Fibroblast of lung (primary cell): ENCODE measurements around the gene HIBADH. TPM values are rescaled to one million over a fixed set of nuclear protein-coding genes. Genes with fewer than 3 reads are reported as not detected.

ENCODE experiments used
- DNase-seq, 2 donors: peaks; one replicate each; pipeline versions ENCODE4 v3.0.0 to v3.0.0-alpha.2; 2010; ENCODE audit warnings: low read depth in 2 of 2
- H2AFZ ChIP-seq: 2 replicates; pipeline ENCODE4 v1.5.1; 2012; ENCODE audit warnings: low read length, control low read depth, inconsistent platforms
- H3K27ac ChIP-seq: 2 replicates; pipeline ENCODE4 v1.5.1; 2011; ENCODE audit warnings: low read length, control low read depth; ENCODE audit not compliant: insufficient read depth
- H3K27me3 ChIP-seq: 2 replicates; pipeline ENCODE4 v1.5.1; 2011; ENCODE audit warnings: mild to moderate bottlenecking, low read length; ENCODE audit not compliant: control insufficient read depth, insufficient read depth
- H3K36me3 ChIP-seq: 2 replicates; pipeline ENCODE4 v1.5.1; 2011; ENCODE audit warnings: low read length; ENCODE audit not compliant: control insufficient read depth, insufficient read depth
- H3K4me1 ChIP-seq: 2 replicates; pipeline ENCODE4 v1.5.1; 2011; ENCODE audit warnings: low read length; ENCODE audit not compliant: control insufficient read depth, insufficient read depth; ENCODE audit errors: extremely low read depth
- H3K4me2 ChIP-seq: 2 replicates; pipeline ENCODE4 v1.5.1; 2011; ENCODE audit warnings: low read length, control low read depth; ENCODE audit not compliant: insufficient read depth; ENCODE audit errors: extremely low read depth
- H3K4me3 ChIP-seq, 4 experiments: fragments of 200-600 bp in 1 of 4; sonication (generic) in 1 of 4; replicated peaks in 1 of 4; 2 replicates each; pipeline ENCODE4 v1.5.1; 2011 to 2016; ENCODE audit warnings: low read length in 4 of 4, low read depth in 3 of 4, mild to moderate bottlenecking in 3 of 4, control low read depth in 2 of 4, inconsistent platforms in 1 of 4, mixed read lengths in 1 of 4; ENCODE audit not compliant: insufficient read depth in 1 of 4; ENCODE audit errors: control extremely low read depth in 1 of 4
- H3K79me2 ChIP-seq: 2 replicates; pipeline ENCODE4 v1.5.1; 2012; ENCODE audit warnings: mild to moderate bottlenecking, low read length, inconsistent platforms; ENCODE audit not compliant: control insufficient read depth, insufficient read depth
- H3K9ac ChIP-seq: 2 replicates; pipeline ENCODE4 v1.5.1; 2011; ENCODE audit warnings: mild to moderate bottlenecking, low read length, control low read depth; ENCODE audit not compliant: insufficient read depth
- H3K9me3 ChIP-seq: 2 replicates; pipeline ENCODE4 v1.5.1; 2012; ENCODE audit warnings: low read depth, low read length; ENCODE audit not compliant: control insufficient read depth, insufficient read depth
- H4K20me1 ChIP-seq: 2 replicates; pipeline ENCODE4 v1.5.1; 2011; ENCODE audit warnings: low read length; ENCODE audit not compliant: control insufficient read depth, insufficient read depth; ENCODE audit errors: extremely low read depth
- EZH2 ChIP-seq: IDR thresholded peaks from 2 replicates; pipeline ENCODE4 v1.5.1; 2012; ENCODE audit warnings: low read length, control low read depth, mild to moderate bottlenecking; ENCODE audit errors: missing control alignments
- polyA plus RNA-seq, 2 donors: library from polyadenylated mRNA; depleted of rRNA in 1 of 2; stranded (reverse) in 1 of 2; unstranded in 1 of 2; fragments of >200 nt; gene quantifications; 2 replicates each; pipeline ENCODE4 v1.2.1, GENCODE V29; 2011 to 2012; ENCODE audit warnings: missing spikeins in 1 of 2
- total RNA-seq: library from RNA; depleted of rRNA; stranded (reverse); fragments of >200 nt; gene quantifications from 2 replicates; pipeline ENCODE4 v1.2.1, GENCODE V29; 2014
- TF ChIP-seq, protein P1 (sequence below), 2 donors: IDR thresholded peaks in 1 of 2; conservative IDR thresholded peaks in 1 of 2; 1 replicate in 1 of 2; 2 replicates in 1 of 2; pipeline ENCODE4 v1.5.1; 2011 to 2012; ENCODE audit warnings: low read length in 2 of 2, control low read depth in 1 of 2, inconsistent platforms in 1 of 2, low read depth in 1 of 2, mild to moderate bottlenecking in 1 of 2

The HIBADH gene
- total and polyA plus RNA-seq, 2 donors (not counting 1 experiment from before 2014, with no cell fraction given), result 88.7 to 96.0 TPM

DNA sequence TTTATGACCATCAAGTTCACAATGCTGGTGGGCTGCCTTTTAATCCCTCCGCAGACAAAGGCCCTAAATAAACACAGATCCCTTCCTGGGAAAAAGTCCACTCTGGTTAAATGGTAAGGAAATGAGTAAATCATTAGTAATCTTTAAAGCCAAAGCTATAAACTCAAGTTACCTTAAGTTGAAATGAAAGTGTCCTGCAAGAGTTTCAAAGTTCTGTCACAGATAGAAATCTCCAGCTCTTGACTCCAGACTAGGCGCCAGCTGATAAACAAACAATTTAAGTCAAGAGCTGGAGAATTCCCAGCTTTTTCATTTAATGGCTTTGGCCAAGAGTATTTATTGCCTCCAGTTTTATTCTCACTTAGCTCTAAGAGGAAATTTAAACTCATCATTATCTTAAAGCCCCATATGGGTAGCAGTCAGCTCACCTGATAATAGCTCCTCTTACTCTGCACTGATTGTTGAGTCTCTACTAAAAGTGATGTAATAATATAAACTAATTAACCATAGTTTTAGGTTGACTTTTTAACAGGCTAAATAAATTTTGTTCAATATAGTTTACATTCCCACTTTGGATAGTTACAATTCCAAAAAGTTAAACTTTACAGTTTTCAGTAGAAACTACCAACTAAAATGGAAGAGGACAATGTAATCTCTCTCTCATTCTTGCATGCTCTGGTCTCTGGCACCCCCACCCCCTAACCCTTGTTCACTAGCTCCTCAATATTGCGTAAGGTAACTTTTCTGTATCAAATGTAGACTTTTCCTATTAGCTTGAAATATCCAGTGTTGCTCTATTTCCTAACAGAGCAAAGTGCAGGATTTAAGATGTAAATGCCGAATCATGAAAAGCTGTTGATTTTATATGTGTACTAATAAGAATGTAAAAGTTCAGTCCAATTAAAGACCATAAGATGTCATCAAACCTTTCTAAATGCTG lies 56.1 kb downstream of the HIBADH start:
- TF ChIP-seq, protein P1, sequence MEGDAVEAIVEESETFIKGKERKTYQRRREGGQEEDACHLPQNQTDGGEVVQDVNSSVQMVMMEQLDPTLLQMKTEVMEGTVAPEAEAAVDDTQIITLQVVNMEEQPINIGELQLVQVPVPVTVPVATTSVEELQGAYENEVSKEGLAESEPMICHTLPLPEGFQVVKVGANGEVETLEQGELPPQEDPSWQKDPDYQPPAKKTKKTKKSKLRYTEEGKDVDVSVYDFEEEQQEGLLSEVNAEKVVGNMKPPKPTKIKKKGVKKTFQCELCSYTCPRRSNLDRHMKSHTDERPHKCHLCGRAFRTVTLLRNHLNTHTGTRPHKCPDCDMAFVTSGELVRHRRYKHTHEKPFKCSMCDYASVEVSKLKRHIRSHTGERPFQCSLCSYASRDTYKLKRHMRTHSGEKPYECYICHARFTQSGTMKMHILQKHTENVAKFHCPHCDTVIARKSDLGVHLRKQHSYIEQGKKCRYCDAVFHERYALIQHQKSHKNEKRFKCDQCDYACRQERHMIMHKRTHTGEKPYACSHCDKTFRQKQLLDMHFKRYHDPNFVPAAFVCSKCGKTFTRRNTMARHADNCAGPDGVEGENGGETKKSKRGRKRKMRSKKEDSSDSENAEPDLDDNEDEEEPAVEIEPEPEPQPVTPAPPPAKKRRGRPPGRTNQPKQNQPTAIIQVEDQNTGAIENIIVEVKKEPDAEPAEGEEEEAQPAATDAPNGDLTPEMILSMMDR (conservative IDR thresholded peaks at IDR 0.05 in 1 of 2, IDR thresholded peaks at IDR 0.05 in 1 of 2; ENCODE audit: low read depth in 1 of 2, low read length in 2 of 2), result no peak
- no peak for TF ChIP-seq EZH2
- Histone ChIP-seq H3K36me3 (no peaks in the 10 kb centered on the region), H3K4me1 (peaks cover 4% of the 10 kb centered on the region), H4K20me1 (no peaks in the 10 kb centered on the region), H3K27ac (no peak overlapping the region), H3K27me3 (no peaks in the 10 kb centered on the region), H2AFZ (no peak overlapping the region), H3K9me3 (no peaks in the 10 kb centered on the region), H3K79me2 (no peaks in the 10 kb centered on the region), H3K4me3 (no peak overlapping the region), H3K9ac (no peak overlapping the region), H3K4me2 (peak overlapping the region; percentile 60)
- peak; percentile 39 to 86 for DNase-seq

GRCh38 chr7:27605689-27606269 lies 56.9 kb downstream of the HIBADH start:
- peak; percentile 39 to 51 for DNase-seq
- Histone ChIP-seq H3K4me3 (no peak overlapping the region), H3K9me3 (no peaks in the 10 kb centered on the region), H3K27ac (no peak overlapping the region), H3K36me3 (no peaks in the 10 kb centered on the region), H2AFZ (no peak overlapping the region), H3K9ac (no peak overlapping the region), H4K20me1 (no peaks in the 10 kb centered on the region), H3K27me3 (no peaks in the 10 kb centered on the region), H3K4me2 (peak overlapping the region; percentile 60), H3K4me1 (peaks cover 2% of the 10 kb centered on the region), H3K79me2 (no peaks in the 10 kb centered on the region)
- no peak for TF ChIP-seq EZH2
- TF ChIP-seq, protein P1 (conservative IDR thresholded peaks at IDR 0.05 in 1 of 2, IDR thresholded peaks at IDR 0.05 in 1 of 2; ENCODE audit: low read depth in 1 of 2, low read length in 2 of 2), result peak; percentile 32 to 57

DNA sequence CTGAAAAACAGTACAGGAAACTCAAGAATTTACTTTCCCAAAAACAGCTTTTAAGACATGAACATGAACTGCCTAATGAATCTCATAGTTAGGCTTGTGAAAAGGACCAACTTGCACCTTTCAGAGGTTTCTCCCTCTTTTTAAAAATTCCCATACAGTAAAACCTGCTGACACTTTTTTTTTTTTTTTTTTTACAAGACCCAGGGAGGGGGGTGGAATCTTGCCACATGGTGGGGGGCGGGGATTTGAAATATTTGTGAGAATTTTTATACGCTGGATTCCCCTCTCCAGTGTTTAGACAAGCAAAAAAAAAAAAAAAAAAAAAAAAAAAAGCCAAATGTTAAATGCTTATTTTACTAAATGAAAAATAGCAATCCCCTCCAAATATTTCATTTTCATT lies 57.4 kb downstream of the HIBADH start:
- Histone ChIP-seq H3K27me3 (no peaks in the 10 kb centered on the region), H2AFZ (no peak overlapping the region), H3K4me1 (peaks cover 2% of the 10 kb centered on the region), H3K4me3 (no peak overlapping the region), H3K9ac (no peak overlapping the region), H3K9me3 (no peaks in the 10 kb centered on the region), H3K4me2 (peak overlapping the region; percentile 60), H4K20me1 (no peaks in the 10 kb centered on the region), H3K27ac (no peak overlapping the region), H3K36me3 (no peaks in the 10 kb centered on the region), H3K79me2 (no peaks in the 10 kb centered on the region)
- no peak for DNase-seq
- TF ChIP-seq EZH2, result no peak
- TF ChIP-seq, protein P1 (conservative IDR thresholded peaks at IDR 0.05 in 1 of 2, IDR thresholded peaks at IDR 0.05 in 1 of 2; ENCODE audit: low read depth in 1 of 2, low read length in 2 of 2), result no peak
